Keratinocyte (primary cell): ENCODE measurements around the gene DDX28. TPM values are rescaled to one million over a fixed set of nuclear protein-coding genes. Genes with fewer than 3 reads are reported as not detected.
A peak's percentile ranks its signal among the peaks of the same experiment; 100 is the strongest.

Source experiments
- DNase-seq: peaks from one replicate; pipeline ENCODE4 v3.0.0-alpha.2; 2011; ENCODE audit warnings: low read depth, missing footprints, low spot score
- FAIRE-seq: peaks from 2 replicates; lab custom pipeline; 2011; peaks lifted over from hg19 to GRCh38; lab: Jason Lieb, UNC
- H2AFZ ChIP-seq: 2 replicates; pipeline ENCODE4 v1.6.0; 2012; ENCODE audit warnings: low read length, control low read depth, inconsistent platforms; ENCODE audit not compliant: control insufficient read depth
- H3K27ac ChIP-seq: 2 replicates; pipeline ENCODE4 v1.5.1; 2011; ENCODE audit warnings: low read length; ENCODE audit not compliant: control insufficient read depth, insufficient read depth
- H3K27me3 ChIP-seq: 3 replicates; pipeline ENCODE4 v1.6.0; 2011; ENCODE audit warnings: low read length; ENCODE audit not compliant: control insufficient read depth, insufficient read depth; ENCODE audit errors: extremely low read depth
- H3K36me3 ChIP-seq, 2 experiments: 2 replicates in 1 of 2; 3 replicates in 1 of 2; pipeline ENCODE4 v1.5.1; 2011; ENCODE audit warnings: low read length in 2 of 2, mild to moderate bottlenecking in 1 of 2; ENCODE audit not compliant: control insufficient read depth in 2 of 2, insufficient read depth in 2 of 2; ENCODE audit errors: extremely low read depth in 1 of 2
- H3K4me1 ChIP-seq: 3 replicates; pipeline ENCODE4 v1.5.1; 2011; ENCODE audit warnings: low read length; ENCODE audit not compliant: control insufficient read depth, insufficient read depth; ENCODE audit errors: extremely low read depth
- H3K4me2 ChIP-seq: 3 replicates; pipeline ENCODE4 v1.6.0; 2011; ENCODE audit warnings: low read depth, low read length; ENCODE audit not compliant: control insufficient read depth, insufficient read depth; ENCODE audit errors: extremely low read depth
- H3K4me3 ChIP-seq, 3 experiments: fragments of 200-600 bp in 1 of 3; sonication (generic) in 1 of 3; 2 replicates in 2 of 3; 3 replicates in 1 of 3; pipeline ENCODE4 v1.5.1; 2011 to 2016; ENCODE audit warnings: low read length in 3 of 3, mild to moderate bottlenecking in 3 of 3, control low read depth in 2 of 3, inconsistent platforms in 1 of 3, low read depth in 1 of 3, mixed read lengths in 1 of 3, mixed run types in 1 of 3, moderate library complexity in 1 of 3; ENCODE audit not compliant: control insufficient read depth in 2 of 3, insufficient read depth in 2 of 3; ENCODE audit errors: extremely low read depth in 1 of 3
- H3K79me2 ChIP-seq: 2 replicates; pipeline ENCODE4 v1.6.0; 2012; ENCODE audit warnings: low read length; ENCODE audit not compliant: control insufficient read depth, insufficient read depth
- H3K9ac ChIP-seq: 3 replicates; pipeline ENCODE4 v1.6.0; 2011; ENCODE audit warnings: low read length; ENCODE audit not compliant: control insufficient read depth, insufficient read depth; ENCODE audit errors: extremely low read depth
- H3K9me1 ChIP-seq: 3 replicates; pipeline ENCODE4 v1.6.0; 2011; ENCODE audit warnings: low read length; ENCODE audit not compliant: control insufficient read depth, insufficient read depth; ENCODE audit errors: extremely low read depth
- H3K9me3 ChIP-seq: 2 replicates; pipeline ENCODE4 v1.5.1; 2012; ENCODE audit warnings: low read depth, low read length; ENCODE audit not compliant: control insufficient read depth
- H4K20me1 ChIP-seq: 3 replicates; pipeline ENCODE4 v1.6.0; 2011; ENCODE audit warnings: low read length; ENCODE audit not compliant: control insufficient read depth, insufficient read depth; ENCODE audit errors: extremely low read depth
- CTCF ChIP-seq, 3 experiments: IDR thresholded peaks in 1 of 3; conservative IDR thresholded peaks in 1 of 3; optimal IDR thresholded peaks in 1 of 3; 2 replicates in 2 of 3; 3 replicates in 1 of 3; pipeline versions ENCODE3 to v1.5.1; 2011; ENCODE audit warnings: low read length in 3 of 3, mild to moderate bottlenecking in 3 of 3, moderate library complexity in 2 of 3, control low read depth in 1 of 3, inconsistent platforms in 1 of 3; ENCODE audit not compliant: insufficient read depth in 2 of 3; ENCODE audit errors: extremely low read depth in 1 of 3
- EZH2 ChIP-seq: IDR thresholded peaks from one replicate; pipeline ENCODE4 v1.6.1; 2012; ENCODE audit warnings: inconsistent platforms, mild to moderate bottlenecking, low read length, moderate library complexity
- dilution Hi-C: fragments of 300-500 bp; cut with MboI; formaldehyde crosslinking; loops from one replicate; pipeline ENCODE4 v1.7.0; 2020; ENCODE audit warnings: low sequenced_read_pairs; ENCODE audit not compliant: extremely low pct_ligation_motif_present
- polyA plus RNA-seq, 5 experiments: library from polyadenylated mRNA; depleted of rRNA in 3 of 5; stranded (reverse) in 3 of 5; stranded (forward) in 1 of 5; unstranded in 1 of 5; fragments of >200 nt; gene quantifications; 1 replicate in 1 of 5; 2 replicates in 3 of 5; 3 replicates in 1 of 5; pipeline versions ENCODE4 v1.2.1 to v1.2.3, GENCODE V29; 2011 to 2012; ENCODE audit warnings: missing spikeins in 2 of 5, low read depth in 1 of 5, low replicate concordance in 1 of 5

Gene DDX28
- polyA plus RNA-seq, 1 donor (not counting 4 experiments of a cell fraction or from before 2014, with no cell fraction given): 12.8 TPM

- Histone ChIP-seq H3K36me3 (peaks cover 28 to 36% of the 10 kb centered on the region in 2 experiments), H3K4me2 (no peak overlapping the region), H3K9me3 (no peaks in the 10 kb centered on the region), H3K9me1 (no peaks in the 10 kb centered on the region), H3K27me3 (no peaks in the 10 kb centered on the region), H3K4me1 (peaks cover 13% of the 10 kb centered on the region), H3K4me3 (no peak overlapping the region), H4K20me1 (peaks cover 5% of the 10 kb centered on the region), H3K9ac (no peak overlapping the region), H2AFZ (no peak overlapping the region), H3K79me2 (no peaks in the 10 kb centered on the region), H3K27ac (no peak overlapping the region)
- dilution Hi-C loops: no loop called here
- TF ChIP-seq EZH2: no peak
- no peak for TF ChIP-seq CTCF (optimal IDR thresholded peaks at IDR 0.05 in 1 of 3, IDR thresholded peaks at IDR 0.05 in 1 of 3, conservative IDR thresholded peaks at IDR 0.05 in 1 of 3; ENCODE audit: extremely low read depth in 1 of 3, insufficient read depth in 2 of 3, low read length in 3 of 3)
- FAIRE-seq (no peak), DNase-seq (no peak)
Observed at GRCh38 chr16:68065716-68066305, 42.8 kb upstream of the DDX28 start.

GRCh38 chr16:68064791-68065365, 41.8 kb upstream of the DDX28 start:
- H3K79me2 ChIP-seq: no peaks in the 10 kb centered on the region
- no peak overlapping the region for H3K27ac ChIP-seq
- peak overlapping the region; percentile 8 for H3K4me2 ChIP-seq
- DNase-seq: peak; percentile 74
- peaks cover 3% of the 10 kb centered on the region for H4K20me1 ChIP-seq
- no peaks in the 10 kb centered on the region for H3K9me3 ChIP-seq
- peaks cover 13% of the 10 kb centered on the region for H3K4me1 ChIP-seq
- no peak overlapping the region for H3K9ac ChIP-seq
- H3K36me3 ChIP-seq: peaks cover 23 to 30% of the 10 kb centered on the region in 2 experiments
- FAIRE-seq: peak; percentile 72
- H3K9me1 ChIP-seq: no peaks in the 10 kb centered on the region
- no peaks in the 10 kb centered on the region for H3K27me3 ChIP-seq
- TF ChIP-seq CTCF (optimal IDR thresholded peaks at IDR 0.05 in 1 of 3, IDR thresholded peaks at IDR 0.05 in 1 of 3, conservative IDR thresholded peaks at IDR 0.05 in 1 of 3; ENCODE audit: extremely low read depth in 1 of 3, insufficient read depth in 2 of 3, low read length in 3 of 3) (peak; percentile 83 to 89 (median 84)), EZH2 (no peak)
- no peak overlapping the region for H3K4me3 ChIP-seq
- dilution Hi-C loops: no loop called here
- no peak overlapping the region for H2AFZ ChIP-seq
